Natural killer cell (primary cell): ENCODE results near the gene KMT2B. TPM values are rescaled to one million over a fixed set of nuclear protein-coding genes. Genes with fewer than 3 reads are reported as not detected.
A peak's percentile ranks its signal among the peaks of the same experiment; 100 is the strongest.

Experiments
- ATAC-seq, 3 donors: fragments of 150-1000 bp in 2 of 3; fragments of 200-7000 bp in 1 of 3; cut with Tn5 transposase; 1 replicate in 1 of 3; 2 replicates in 2 of 3; pipeline ENCODE4 v1.10.0; 2021; ENCODE audit warnings: mild to moderate bottlenecking in 2 of 3, moderate library complexity in 2 of 3
- DNase-seq, 2 donors: peaks; one replicate each; pipeline versions ENCODE4 v3.0.0 to v3.0.0-alpha.2; 2013 to 2021; ENCODE audit warnings: mixed read lengths in 1 of 2
- H3K27ac ChIP-seq: one replicate; pipeline ENCODE4 v1.5.1; 2013; ENCODE audit warnings: mild to moderate bottlenecking, low read length
- H3K27me3 ChIP-seq: one replicate; pipeline ENCODE4 v1.6.1; 2013; ENCODE audit warnings: low read length; ENCODE audit not compliant: control insufficient read depth, insufficient read depth
- H3K36me3 ChIP-seq: one replicate; pipeline ENCODE4 v1.6.1; 2013; ENCODE audit warnings: low read length; ENCODE audit not compliant: control insufficient read depth, insufficient read depth
- H3K4me1 ChIP-seq: one replicate; pipeline ENCODE4 v1.6.1; 2013; ENCODE audit warnings: low read length; ENCODE audit not compliant: control insufficient read depth, insufficient read depth
- H3K4me3 ChIP-seq: one replicate; pipeline ENCODE4 v1.5.1; 2013; ENCODE audit warnings: low read length
- H3K9me3 ChIP-seq: one replicate; pipeline ENCODE4 v1.6.1; 2013; ENCODE audit warnings: low read length; ENCODE audit not compliant: control insufficient read depth, insufficient read depth
- H3K27ac Mint-ChIP-seq, 2 donors: one replicate each; pipeline ENCODE4 v1.8.0; 2022; ENCODE audit warnings: mild to moderate bottlenecking in 2 of 2, mixed read lengths in 2 of 2, moderate library complexity in 1 of 2
- H3K27me3 Mint-ChIP-seq, 2 donors: one replicate each; pipeline ENCODE4 v1.8.0; 2022; ENCODE audit warnings: low read depth in 2 of 2, mixed read lengths in 2 of 2
- H3K36me3 Mint-ChIP-seq: one replicate; pipeline ENCODE4 v1.8.0; 2022; ENCODE audit warnings: mixed read lengths
- H3K4me1 Mint-ChIP-seq, 2 donors: one replicate each; pipeline ENCODE4 v1.8.0; 2022; ENCODE audit warnings: mixed read lengths in 2 of 2
- H3K4me3 Mint-ChIP-seq: one replicate; pipeline ENCODE4 v1.8.0; 2022; ENCODE audit warnings: mild to moderate bottlenecking, moderate library complexity, mixed read lengths
- H3K9me3 Mint-ChIP-seq, 2 donors: one replicate each; pipeline ENCODE4 v1.8.0; 2022; ENCODE audit warnings: mixed read lengths in 2 of 2
- whole genome bisulfite sequencing: methylation state at CpG from one replicate; pipeline ENCODE4 v1.1.7; 2013; ENCODE audit warnings: missing lambda C conversion rate; ENCODE audit not compliant: insufficient coverage; 5-methylcytosine and 5-hydroxymethylcytosine counted together
- intact Hi-C: fragments of 100-400 bp; cut with micrococcal nuclease; formaldehyde crosslinking; loops from one replicate; pipeline ENCODE4 v1.14.2; 2022
- total RNA-seq, 4 donors: library from RNA; stranded (reverse); fragments of 120-200 nt in 1 of 4; gene quantifications; one replicate each; pipeline versions ENCODE4 v1.2.3 to v1.2.4, GENCODE V29; 2013 to 2022
- TF ChIP-seq, protein P1 (sequence below): fragments of 200-600 bp; IDR thresholded peaks from one replicate; pipeline ENCODE4 v1.8.0; 2022; ENCODE audit warnings: antibody characterized with exemption

KMT2B gene
- total RNA-seq, 3 donors from 2014 or later (not counting 1 experiment from before 2014, with no cell fraction given), result 60.8 to 70.9 (median 70.7) TPM

DNA sequence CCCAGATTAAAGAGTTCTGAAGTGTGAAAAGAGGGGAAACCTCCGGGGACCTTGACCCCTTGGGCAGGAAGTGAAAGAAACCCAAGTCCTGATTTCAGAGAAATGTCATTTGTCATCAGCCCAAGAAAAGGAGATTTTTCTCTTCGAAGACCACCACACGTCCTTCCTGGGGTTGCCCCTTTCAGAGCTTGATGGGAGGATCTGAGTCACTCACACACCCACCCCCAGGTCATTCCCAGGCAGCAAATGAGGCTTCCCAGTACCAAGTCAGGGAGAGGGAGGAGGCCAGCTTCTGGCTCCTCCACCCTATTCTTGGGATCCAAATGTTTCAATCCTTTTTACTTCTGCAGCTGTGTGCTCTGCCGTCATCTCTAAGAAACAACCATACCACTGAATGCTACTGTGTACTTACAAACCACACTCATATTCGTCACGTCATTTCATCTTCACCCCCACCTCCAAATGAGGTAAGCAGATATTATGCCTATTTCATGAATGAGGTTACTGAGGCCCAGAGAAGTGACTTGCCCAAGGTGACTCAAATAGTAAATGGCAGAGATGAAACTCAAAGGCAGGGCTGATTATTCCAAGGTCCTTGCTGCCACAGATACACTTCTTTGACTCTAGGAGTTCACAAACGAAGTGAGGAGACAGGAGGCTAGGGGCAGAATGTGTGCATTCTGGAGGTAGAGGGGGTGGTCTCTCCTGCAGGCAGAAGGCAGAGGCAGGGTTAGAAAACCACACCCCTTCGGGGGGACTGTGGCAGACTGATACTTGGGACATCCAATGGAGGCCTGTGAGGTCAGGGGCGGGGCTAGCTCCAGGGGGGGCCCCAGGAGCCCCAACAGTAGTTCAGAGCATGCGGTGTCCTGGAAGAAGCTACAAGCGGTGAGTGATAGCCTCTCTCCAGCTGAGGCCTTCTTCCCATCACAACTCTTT, 5.0 kb upstream of the KMT2B start:
- Histone ChIP-seq H3K4me1 (peaks cover 41% of the 10 kb centered on the region), H3K9me3 (no peaks in the 10 kb centered on the region), H3K27me3 (no peaks in the 10 kb centered on the region), H3K27ac (peak overlapping the region; percentile 64), H3K4me3 (no peak overlapping the region), H3K36me3 (no peaks in the 10 kb centered on the region)
- peak overlapping the region in 1 of 2 donors; percentile 66 for H3K27ac Mint-ChIP-seq
- ATAC-seq (no peak), DNase-seq (peak in 1 of 2 donors; percentile 78)
- TF ChIP-seq, protein P1, sequence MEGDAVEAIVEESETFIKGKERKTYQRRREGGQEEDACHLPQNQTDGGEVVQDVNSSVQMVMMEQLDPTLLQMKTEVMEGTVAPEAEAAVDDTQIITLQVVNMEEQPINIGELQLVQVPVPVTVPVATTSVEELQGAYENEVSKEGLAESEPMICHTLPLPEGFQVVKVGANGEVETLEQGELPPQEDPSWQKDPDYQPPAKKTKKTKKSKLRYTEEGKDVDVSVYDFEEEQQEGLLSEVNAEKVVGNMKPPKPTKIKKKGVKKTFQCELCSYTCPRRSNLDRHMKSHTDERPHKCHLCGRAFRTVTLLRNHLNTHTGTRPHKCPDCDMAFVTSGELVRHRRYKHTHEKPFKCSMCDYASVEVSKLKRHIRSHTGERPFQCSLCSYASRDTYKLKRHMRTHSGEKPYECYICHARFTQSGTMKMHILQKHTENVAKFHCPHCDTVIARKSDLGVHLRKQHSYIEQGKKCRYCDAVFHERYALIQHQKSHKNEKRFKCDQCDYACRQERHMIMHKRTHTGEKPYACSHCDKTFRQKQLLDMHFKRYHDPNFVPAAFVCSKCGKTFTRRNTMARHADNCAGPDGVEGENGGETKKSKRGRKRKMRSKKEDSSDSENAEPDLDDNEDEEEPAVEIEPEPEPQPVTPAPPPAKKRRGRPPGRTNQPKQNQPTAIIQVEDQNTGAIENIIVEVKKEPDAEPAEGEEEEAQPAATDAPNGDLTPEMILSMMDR, result no peak
- peak overlapping the region; percentile 50 for H3K4me3 Mint-ChIP-seq
- H3K9me3 Mint-ChIP-seq, result no peaks in the 10 kb centered on the region
- intact Hi-C loops, result no loop called here
- peaks cover 10 to 26% of the 10 kb centered on the region in 2 donors for H3K4me1 Mint-ChIP-seq
- no peaks in the 10 kb centered on the region for H3K36me3 Mint-ChIP-seq
- WGBS, result 61% methylated on average over 11 of the region's 11 CpGs
- H3K27me3 Mint-ChIP-seq, result no peaks in the 10 kb centered on the region

DNA sequence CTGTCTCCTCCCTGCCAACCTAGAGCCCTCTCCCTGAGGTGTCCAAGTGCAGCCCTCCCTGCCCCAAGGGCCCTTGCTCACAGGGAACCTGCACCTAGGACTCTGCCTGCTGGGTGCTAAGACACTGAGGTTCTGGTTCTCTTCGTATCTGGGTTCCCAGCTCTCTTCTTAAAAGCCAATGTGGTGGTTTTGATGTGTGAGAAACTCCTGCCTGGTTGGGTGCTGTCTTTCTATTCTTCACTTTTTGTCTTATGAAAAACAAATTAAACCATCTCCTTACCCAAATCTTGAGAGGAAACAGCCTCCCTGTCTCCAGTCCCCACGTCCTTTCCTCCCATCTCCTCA, 4.3 kb upstream of the KMT2B start:
- peak overlapping the region; percentile 18 for H3K27ac ChIP-seq
- intact Hi-C loops, result no loop called here
- Mint-ChIP-seq H3K4me1 (peaks cover 10 to 28% of the 10 kb centered on the region in 2 donors), H3K27ac (no peak overlapping the region), H3K36me3 (no peaks in the 10 kb centered on the region), H3K9me3 (no peaks in the 10 kb centered on the region), H3K27me3 (no peaks in the 10 kb centered on the region), H3K4me3 (no peak overlapping the region)
- 58% methylated on average over 1 of the region's 2 CpGs for WGBS
- no peaks in the 10 kb centered on the region for H3K27me3 ChIP-seq
- peak overlapping the region; percentile 9 for H3K4me3 ChIP-seq
- ATAC-seq (no peak), DNase-seq (peak in 1 of 2 donors; percentile 51)
- TF ChIP-seq, protein P1, result no peak
- no peaks in the 10 kb centered on the region for H3K36me3 ChIP-seq
- peaks cover 42% of the 10 kb centered on the region for H3K4me1 ChIP-seq
- H3K9me3 ChIP-seq, result no peaks in the 10 kb centered on the region

DNA sequence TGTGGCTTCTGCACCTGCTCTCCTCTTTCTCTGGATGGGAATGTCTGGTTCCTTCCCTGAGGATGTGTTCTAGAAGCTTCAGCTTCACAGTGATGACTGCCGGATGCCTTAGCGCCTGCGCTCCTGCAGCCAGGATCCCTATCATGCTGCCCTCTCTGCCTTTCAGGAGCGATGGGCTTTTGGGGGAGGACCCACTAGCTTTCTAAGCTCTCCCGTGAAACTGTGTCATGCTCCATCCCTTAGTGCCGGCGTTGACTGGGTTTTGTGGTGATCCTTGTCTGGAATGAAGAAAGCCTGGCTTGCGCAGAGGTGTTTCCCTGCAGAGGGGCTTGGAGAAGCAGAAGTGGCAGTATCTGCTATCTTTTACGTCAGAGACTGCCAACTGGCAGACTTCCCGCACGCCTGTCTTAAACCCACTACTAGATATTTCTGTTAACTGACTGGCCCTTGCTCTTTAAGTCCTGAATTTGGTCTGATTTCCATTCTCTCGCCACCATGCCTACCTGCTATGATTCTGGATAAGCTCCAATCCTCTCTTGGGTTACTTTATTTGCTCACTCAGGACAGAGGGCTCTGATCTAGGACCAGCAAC, 3.8 kb upstream of the KMT2B start:
- intact Hi-C loops, result no loop called here
- no peak overlapping the region for H3K4me3 Mint-ChIP-seq

More for the DNA sequence above, 3.8 kb upstream of the KMT2B start:
- Mint-ChIP-seq H3K36me3 (no peaks in the 10 kb centered on the region), H3K27me3 (no peaks in the 10 kb centered on the region), H3K27ac (no peak overlapping the region), H3K4me1 (peaks cover 10 to 33% of the 10 kb centered on the region in 2 donors), H3K9me3 (no peaks in the 10 kb centered on the region)
- ATAC-seq (no peak), DNase-seq (peak in 1 of 2 donors; percentile 41)
- Histone ChIP-seq H3K27ac (peak overlapping the region; percentile 35), H3K4me3 (peak overlapping the region; percentile 9), H3K9me3 (no peaks in the 10 kb centered on the region), H3K27me3 (no peaks in the 10 kb centered on the region), H3K36me3 (no peaks in the 10 kb centered on the region), H3K4me1 (peaks cover 48% of the 10 kb centered on the region)
- TF ChIP-seq, protein P1, result no peak
- WGBS, result 81% methylated on average over 12 of the region's 12 CpGs
